OCI-M2 (cell line): Measurements from ENCODE around the gene TRIO.

Source experiments
- DNase-seq: peaks from one replicate; lab custom pipeline; 2025; ENCODE audit not compliant: unreplicated experiment; lab: John Stamatoyannopoulos, UW

TRIO gene

GRCh38 chr5:14183187-14183939 is 40.2 kb downstream of the TRIO start:
- DNase-seq, result no peak

DNA sequence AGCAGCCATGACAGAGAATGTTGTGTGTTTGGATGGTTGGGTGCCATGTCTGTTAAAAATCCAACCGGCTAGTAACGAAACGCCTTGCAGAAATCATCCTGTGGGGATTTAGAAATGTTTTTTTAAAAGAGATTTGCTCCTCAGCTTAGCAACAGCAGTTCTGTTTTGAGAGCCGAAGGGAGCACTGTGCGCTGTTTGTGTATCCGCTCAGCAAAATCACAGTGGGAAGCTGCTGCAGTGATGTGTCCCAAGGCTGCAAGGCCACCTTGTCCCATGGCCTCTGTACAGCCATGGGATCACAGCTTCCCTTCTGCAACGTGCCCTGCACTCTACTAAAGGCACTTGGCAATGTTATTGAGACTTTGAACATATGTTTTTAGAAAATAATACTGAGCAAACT is 40.9 kb downstream of the TRIO start:
- no peak for DNase-seq

DNA sequence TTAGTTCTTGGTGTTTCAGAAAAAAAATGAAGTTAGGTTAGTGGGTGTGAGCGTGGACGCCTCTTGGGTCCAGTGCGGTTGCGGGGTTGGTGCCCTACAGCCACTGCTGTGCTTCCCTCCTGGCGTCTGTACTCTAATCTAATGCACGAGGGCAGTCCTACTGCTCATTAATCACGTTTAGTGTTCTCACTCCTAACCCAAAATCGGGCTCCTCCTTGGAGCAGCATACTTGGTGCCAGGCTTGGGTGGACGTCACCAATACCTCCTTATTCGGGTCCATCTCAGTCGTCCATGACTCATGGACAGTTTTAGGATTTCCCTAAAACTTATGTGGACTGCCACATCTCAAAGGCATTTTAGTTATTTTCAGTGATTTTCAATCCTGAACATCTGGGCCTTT is 41.6 kb downstream of the TRIO start:
- DNase-seq, result no peak

- no peak for DNase-seq
These were observed 42.4 kb downstream of the TRIO start for GRCh38 chr5:14185326-14186058.

- DNase-seq, result no peak
These were observed 43.1 kb downstream of the TRIO start for GRCh38 chr5:14186059-14186830.

- DNase-seq, result no peak
These were observed 44.0 kb downstream of the TRIO start for GRCh38 chr5:14187157-14187556.

GRCh38 chr5:14187660-14188059 is 44.5 kb downstream of the TRIO start:
- no peak for DNase-seq

DNA sequence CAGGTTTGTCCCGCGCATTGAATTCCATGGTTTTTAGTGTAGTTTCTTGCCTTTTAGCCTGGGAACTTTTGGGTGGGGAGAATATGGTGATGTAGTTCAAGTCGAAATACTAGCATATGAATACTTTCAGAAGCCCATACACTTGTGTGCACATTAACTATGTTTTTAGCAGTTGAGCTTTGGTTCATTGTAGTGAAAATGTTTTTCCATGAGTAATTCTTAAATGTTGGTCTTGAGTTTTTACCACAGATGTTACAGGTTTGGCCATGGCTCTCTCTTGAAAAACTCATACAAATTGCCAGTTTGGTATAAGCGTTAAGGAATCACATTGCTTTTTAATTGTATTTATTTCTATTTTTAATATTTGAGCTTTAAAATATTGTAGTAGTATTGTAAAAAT is 45.6 kb downstream of the TRIO start:
- DNase-seq, result no peak

GRCh38 chr5:14189680-14190079 is 46.5 kb downstream of the TRIO start:
- DNase-seq, result no peak

- DNase-seq, result no peak
These were observed 47.3 kb downstream of the TRIO start for GRCh38 chr5:14190194-14191164.

DNA sequence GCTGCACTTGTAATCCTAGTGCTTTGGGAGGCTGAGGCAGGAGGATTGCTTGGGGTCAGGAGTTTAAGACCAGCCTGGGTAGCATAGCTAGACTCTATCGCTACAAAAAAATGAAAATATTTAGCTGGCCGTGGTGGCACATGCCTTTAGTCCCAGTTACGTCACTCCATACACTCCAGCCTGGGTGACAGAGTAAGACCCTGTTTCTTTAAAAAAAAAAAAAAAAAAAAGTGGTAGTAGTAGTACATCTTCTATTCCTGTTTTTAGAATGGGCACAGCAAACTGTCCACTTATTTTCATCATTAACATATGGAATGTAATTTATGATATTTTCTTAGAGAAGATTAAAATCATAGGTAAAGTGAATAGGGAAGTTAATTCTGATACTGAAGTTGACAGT is 48.2 kb downstream of the TRIO start:
- DNase-seq, result no peak

- no peak for DNase-seq
These were observed 50.4 kb downstream of the TRIO start for GRCh38 chr5:14193496-14193895.

- DNase-seq, result no peak
These were observed 52.4 kb downstream of the TRIO start for GRCh38 chr5:14195588-14195987.

GRCh38 chr5:14197056-14197455 is 53.9 kb downstream of the TRIO start:
- no peak for DNase-seq

DNA sequence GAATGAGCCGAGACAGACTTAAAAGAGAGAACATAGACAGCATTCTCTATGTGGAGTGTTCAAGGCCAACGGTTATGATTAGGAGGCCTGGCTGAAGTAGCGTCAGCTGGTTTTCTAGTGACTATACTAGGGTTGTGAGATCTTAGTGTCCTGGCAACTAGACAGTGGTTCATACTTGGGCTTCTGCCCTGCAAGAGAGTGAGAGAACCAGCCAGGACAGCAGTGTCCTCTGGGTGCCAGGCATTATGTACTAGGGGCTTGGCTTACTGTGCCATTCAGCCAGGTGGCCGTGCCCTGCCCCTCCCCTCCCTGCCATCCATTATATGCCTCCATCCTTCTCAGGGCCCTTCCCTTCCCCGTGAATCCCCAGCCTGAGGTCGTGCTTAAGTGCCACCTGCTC is 56.8 kb downstream of the TRIO start:
- no peak for DNase-seq

GRCh38 chr5:14200312-14200990 is 57.3 kb downstream of the TRIO start:
- no peak for DNase-seq

- no peak for DNase-seq
These were observed 58.3 kb downstream of the TRIO start for GRCh38 chr5:14201325-14202045.

- no peak for DNase-seq
These were observed 59.3 kb downstream of the TRIO start for GRCh38 chr5:14202462-14202861.

DNA sequence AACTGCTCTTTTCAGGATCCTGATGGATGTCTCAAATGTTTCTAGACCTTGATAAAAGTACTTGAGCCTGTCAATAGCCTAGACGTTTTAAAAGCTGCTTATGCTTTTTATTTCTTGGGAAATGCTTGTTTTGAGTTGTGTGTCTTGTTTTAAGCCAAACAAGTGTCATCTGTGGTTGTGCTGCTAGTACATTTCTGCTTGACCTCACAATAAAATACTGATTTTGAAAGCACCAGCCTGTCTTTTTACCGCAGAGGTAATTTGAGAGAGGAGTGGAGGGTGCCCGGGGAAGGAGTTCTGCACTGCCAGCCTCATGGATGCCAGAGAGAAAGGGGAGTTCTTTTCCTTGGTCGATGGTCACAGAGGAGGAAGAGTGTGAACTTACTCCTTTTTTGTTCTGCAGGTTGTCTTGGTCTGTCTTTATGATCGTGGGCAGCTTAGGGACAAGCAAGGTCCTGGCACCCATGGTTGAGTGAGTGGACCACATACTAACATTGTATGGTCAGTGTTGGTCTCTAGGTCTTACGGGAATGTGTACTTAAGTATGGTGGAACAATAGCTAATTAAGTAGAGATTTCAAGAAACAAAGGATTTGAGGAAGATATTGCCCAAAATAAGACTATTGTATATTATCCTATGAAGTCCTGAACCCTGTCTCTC is 61.0 kb downstream of the TRIO start:
- DNase-seq, result no peak
